ENCODE measurements around the gene ATP2C2. TPM values are rescaled to one million over a fixed set of nuclear protein-coding genes. Genes with fewer than 3 reads are reported as not detected.

The ATP2C2 gene
- total and polyA plus RNA-seq, 2 experiments from 2014 or later, result 2.1 TPM

GRCh38 chr16:84454611-84455010 is 86.3 kb downstream of the ATP2C2 start:
- H3F3A ChIP-seq (replicated peaks; ENCODE audit: low read depth), result no peaks in the 10 kb centered on the region
- no peak overlapping the region for H3K4me2 ChIP-seq
- no peaks in the 10 kb centered on the region for H3K4me1 ChIP-seq (ENCODE audit: insufficient read depth)
- Mint-ChIP-seq H3K27ac (no peak overlapping the region), H3K27me3 (ENCODE audit: insufficient read depth, low read depth, poor library complexity) (peaks cover 6% of the 10 kb centered on the region), H3K9me3 (no peaks in the 10 kb centered on the region; the same call in 2 of the 3 replicates), H3K4me1 (0 out of 3 replicates have a peak, but pooled peaks cover 4% of the 10 kb centered on the region), H3K36me3 (ENCODE audit: low read depth) (no peaks in the 10 kb centered on the region), H3K4me3 (no peak overlapping the region)
- H4K20me1 ChIP-seq (replicated peaks; ENCODE audit: insufficient read depth), result no peaks in the 10 kb centered on the region
- no peaks in the 10 kb centered on the region for H3K27me3 ChIP-seq (ENCODE audit: insufficient read depth)
- no peak overlapping the region for H2AFZ ChIP-seq
- no peak for DNase-seq (ENCODE audit: low spot score)
- no peaks in the 10 kb centered on the region for H3K9me2 ChIP-seq (ENCODE audit: insufficient read depth)
- no peaks in the 10 kb centered on the region for H3K79me2 ChIP-seq (replicated peaks; ENCODE audit: insufficient read depth)
- H3K4me3 ChIP-seq, result no peak overlapping the region
- no peak for ATAC-seq
- no peaks in the 10 kb centered on the region for H3K36me3 ChIP-seq (ENCODE audit: insufficient read depth)
- no peak overlapping the region for H3K27ac ChIP-seq (ENCODE audit: low read depth)
- no peak for TF ChIP-seq JUNB (IDR thresholded peaks at IDR 0.05; ENCODE audit: unreplicated experiment)
- no peak for TF ChIP-seq ZNF462 (CRISPR knock-in tag; IDR thresholded peaks at IDR 0.05)
- TF ChIP-seq EZH2phosphoT487 (IDR thresholded peaks at IDR 0.05; ENCODE audit: unreplicated experiment), result no peak
- TF ChIP-seq POLR2AphosphoS5 (IDR thresholded peaks at IDR 0.05; ENCODE audit: low read depth), result no peak
- TF ChIP-seq CREB1 (CRISPR knock-in tag; IDR thresholded peaks at IDR 0.05; ENCODE audit: low read depth), result no peak
- TF ChIP-seq STAT1 (IDR thresholded peaks at IDR 0.05; ENCODE audit: unreplicated experiment), result no peak

- H3K4me1 Mint-ChIP-seq, result 0 out of 3 replicates have a peak, but pooled peaks cover 4% of the 10 kb centered on the region
- no peaks in the 10 kb centered on the region; the same call in 2 of the 3 replicates for H3K9me3 Mint-ChIP-seq
- H3F3A ChIP-seq (replicated peaks; ENCODE audit: low read depth), result no peaks in the 10 kb centered on the region
- peaks cover 6% of the 10 kb centered on the region for H3K27me3 Mint-ChIP-seq (ENCODE audit: insufficient read depth, low read depth, poor library complexity)
- H3K27me3 ChIP-seq (ENCODE audit: insufficient read depth), result no peaks in the 10 kb centered on the region
- no peak overlapping the region for H2AFZ ChIP-seq
- ATAC-seq, result no peak
- no peak overlapping the region for H3K4me2 ChIP-seq
- DNase-seq (ENCODE audit: low spot score), result no peak
- no peaks in the 10 kb centered on the region for H3K36me3 ChIP-seq (ENCODE audit: insufficient read depth)
- no peaks in the 10 kb centered on the region for H3K36me3 Mint-ChIP-seq (ENCODE audit: low read depth)
- no peak overlapping the region for H3K4me3 ChIP-seq
- H3K27ac ChIP-seq (ENCODE audit: low read depth), result no peak overlapping the region
- H3K4me1 ChIP-seq (ENCODE audit: insufficient read depth), result no peaks in the 10 kb centered on the region
- no peaks in the 10 kb centered on the region for H3K79me2 ChIP-seq (replicated peaks; ENCODE audit: insufficient read depth)
- H3K4me3 Mint-ChIP-seq, result no peak overlapping the region
- H3K9me2 ChIP-seq (ENCODE audit: insufficient read depth), result no peaks in the 10 kb centered on the region
- no peak overlapping the region for H3K27ac Mint-ChIP-seq
- no peaks in the 10 kb centered on the region for H4K20me1 ChIP-seq (replicated peaks; ENCODE audit: insufficient read depth)
- TF ChIP-seq NANOG (IDR thresholded peaks at IDR 0.05; ENCODE audit: borderline replicate concordance), result no peak
- TF ChIP-seq ZNF331 (CRISPR knock-in tag; IDR thresholded peaks at IDR 0.05; ENCODE audit: low read depth), result no peak
- TF ChIP-seq STAT1 (IDR thresholded peaks at IDR 0.05; ENCODE audit: unreplicated experiment), result no peak
- TF ChIP-seq ZNF114 (CRISPR knock-in tag; IDR thresholded peaks at IDR 0.05), result no peak
- TF ChIP-seq CTCF (conservative IDR thresholded peaks at IDR 0.05; ENCODE audit: low read depth in 2 of 2), result no peak
- TF ChIP-seq ETS1 (IDR thresholded peaks at IDR 0.05), result no peak
- no peak for TF ChIP-seq CREB1 (CRISPR knock-in tag; IDR thresholded peaks at IDR 0.05; ENCODE audit: low read depth)
- no peak for TF ChIP-seq JUNB (IDR thresholded peaks at IDR 0.05; ENCODE audit: unreplicated experiment)
- TF ChIP-seq POLR2AphosphoS5 (IDR thresholded peaks at IDR 0.05; ENCODE audit: low read depth), result no peak
These were observed 86.7 kb downstream of the ATP2C2 start for GRCh38 chr16:84455031-84455430.
